Pancreas (tissue), 10 donors: ENCODE measurements around the gene DLGAP4. TPM values are rescaled to one million over a fixed set of nuclear protein-coding genes. Genes with fewer than 3 reads are reported as not detected.

ENCODE experiments used
- ATAC-seq, 4 donors: fragments of 200-7000 bp; cut with Tn5 transposase; one replicate each; pipeline versions ENCODE4 v1.8.0 to v1.9.1; 2020; ENCODE audit warnings: mild to moderate bottlenecking in 4 of 4, moderate library complexity in 4 of 4
- DNase-seq, 6 donors: peaks; one replicate each; pipeline ENCODE4 v3.0.0-alpha.2; 2020
- FAIRE-seq: peaks from 2 replicates; lab custom pipeline; 2012; peaks lifted over from hg19 to GRCh38; lab: Jason Lieb, UNC
- H3K27ac ChIP-seq, 4 donors: fragments of 200-600 bp; sonication (generic); 1 replicate in 3 of 4; 2 replicates in 1 of 4; pipeline versions ENCODE4 v1.5.0 to v1.8.0; 2020
- H3K27me3 ChIP-seq, 4 donors: fragments of 200-600 bp; one replicate each; pipeline ENCODE4 v1.8.0; 2021
- H3K36me3 ChIP-seq, 3 donors: fragments of 200-600 bp; sonication (generic) in 1 of 3; one replicate each; pipeline versions ENCODE4 v1.5.0 to v1.8.0; 2020 to 2021
- H3K4me1 ChIP-seq, 3 donors: fragments of 200-600 bp; one replicate each; pipeline ENCODE4 v1.8.0; 2021
- H3K4me3 ChIP-seq, 4 donors: fragments of 200-600 bp; sonication (generic) in 2 of 4; one replicate each; pipeline versions ENCODE4 v1.5.0 to v1.8.0; 2020 to 2021
- H3K9me3 ChIP-seq, 4 donors: fragments of 200-600 bp; one replicate each; pipeline ENCODE4 v1.8.0; 2021
- CTCF ChIP-seq, 4 donors: fragments of 200-600 bp; sonication (generic) in 3 of 4; IDR thresholded peaks; one replicate each; pipeline versions ENCODE4 v1.5.0 to v1.8.0; 2021; ENCODE audit warnings: antibody characterized with exemption in 4 of 4
- WGBS, 2 donors: extraction: QIAGEN DNeasy Blood & Tissue Kit; methylation state at CpG; one replicate each; pipeline ENCODE4 v1.1.7; 2013; 5-methylcytosine and 5-hydroxymethylcytosine counted together
- intact Hi-C, 3 donors: fragments of 100-400 bp; cut with DNase I; formaldehyde crosslinking; loops; one replicate each; pipeline versions ENCODE4 v1.11.1 to v1.14.2; 2022
- polyA plus RNA-seq, 2 donors: library from polyadenylated mRNA; stranded (reverse); fragments of 200-250 nt; gene quantifications; one replicate each; pipeline ENCODE4 v1.2.3, GENCODE V29; 2013
- total RNA-seq, 6 donors: library from RNA; stranded (reverse); fragmentation: NEBNext Ultra II Directional in 4 of 6; extraction: Animal tissue kit (Norgen Biotek cat#: 25700) in 4 of 6; gene quantifications; one replicate each; pipeline versions ENCODE4 v1.2.1 to v1.2.4, GENCODE V29; 2021 to 2023
- donor health status: healthy with polysubstance abuse.
- donor health status: DM: no; HTN: no; CAD: no; lungs with moderate emphysema.
- donor health status: DM: no; HTN: no; CAD: no.
- donor health status: control.
- donor health status: control.
- donor health status: Bipolar disorder and iron deficiency.
- donor health status: DM: yes; HTN: yes; CAD: no.
- donor health status: DM: no; HTN: no; CAD: no.
- donor health status: DM: no; HTN: no; CAD: no.
- donor health status: DM: yes; HTN: yes; CAD: no.

Gene DLGAP4
- total and polyA plus RNA-seq, 8 donors = 28.6 to 49.5 (median 42.6) TPM

- ATAC-seq (no peak), FAIRE-seq (no peak), DNase-seq (peak in 1 of 6 donors; percentile 25)
- H3K27ac ChIP-seq = no peak overlapping the region
- WGBS, 2 donors = 87 to 89% methylated on average over 9 of the region's 9 CpGs
- no peaks in the 10 kb centered on the region for H3K4me1 ChIP-seq
- intact Hi-C loops = no loop called here
- no peaks in the 10 kb centered on the region for H3K36me3 ChIP-seq
- no peaks in the 10 kb centered on the region for H3K27me3 ChIP-seq
- no peaks in the 10 kb centered on the region for H3K9me3 ChIP-seq
- no peak overlapping the region for H3K4me3 ChIP-seq
- TF ChIP-seq CTCF (IDR thresholded peaks at IDR 0.05) = no peak
These were observed 243.4 kb downstream of the DLGAP4 start for GRCh38 chr20:36549628-36549941.

GRCh38 chr20:36549942-36550789 lies 244.0 kb downstream of the DLGAP4 start:
- Histone ChIP-seq H3K36me3 (no peaks in the 10 kb centered on the region), H3K4me1 (no peaks in the 10 kb centered on the region), H3K9me3 (no peaks in the 10 kb centered on the region), H3K27ac (no peak overlapping the region), H3K4me3 (no peak overlapping the region), H3K27me3 (no peaks in the 10 kb centered on the region)
- ATAC-seq (peak in 2 of 4 donors; percentile 11 to 17), DNase-seq (peak in 1 of 6 donors; percentile 49), FAIRE-seq (no peak)
- intact Hi-C loops = no loop called here
- no peak for TF ChIP-seq CTCF (IDR thresholded peaks at IDR 0.05)
- 81 to 85% methylated on average over 15 to 16 of the region's 16 CpGs for WGBS, 2 donors

GRCh38 chr20:36550790-36551299 lies 244.7 kb downstream of the DLGAP4 start:
- H3K27ac ChIP-seq = no peak overlapping the region
- H3K9me3 ChIP-seq = no peaks in the 10 kb centered on the region
- TF ChIP-seq CTCF (IDR thresholded peaks at IDR 0.05) = no peak
- H3K27me3 ChIP-seq = no peaks in the 10 kb centered on the region
- no peaks in the 10 kb centered on the region for H3K4me1 ChIP-seq
- WGBS, 2 donors = 73% methylated on average over 14 to 15 of the region's 15 CpGs
- peak in 1 of 4 donors; percentile 25 for ATAC-seq
- no peaks in the 10 kb centered on the region for H3K36me3 ChIP-seq
- DNase-seq = peak in 1 of 6 donors; percentile 42
- no peak overlapping the region for H3K4me3 ChIP-seq
- intact Hi-C loops = no loop called here
- no peak for FAIRE-seq

GRCh38 chr20:36555248-36555647 lies 249.1 kb downstream of the DLGAP4 start:
- TF ChIP-seq CTCF (IDR thresholded peaks at IDR 0.05) = no peak
- no peak for FAIRE-seq
- no peak for ATAC-seq
- H3K27me3 ChIP-seq = no peaks in the 10 kb centered on the region
- DNase-seq = no peak
- H3K9me3 ChIP-seq = no peaks in the 10 kb centered on the region
- intact Hi-C loops = no loop called here
- no peak overlapping the region for H3K27ac ChIP-seq
- H3K4me1 ChIP-seq = no peaks in the 10 kb centered on the region
- no peaks in the 10 kb centered on the region for H3K36me3 ChIP-seq
- WGBS, 2 donors = 91 to 96% methylated on average over 2 of the region's 2 CpGs
- no peak overlapping the region for H3K4me3 ChIP-seq

GRCh38 chr20:36562724-36563123 lies 256.6 kb downstream of the DLGAP4 start:
- ATAC-seq (no peak), FAIRE-seq (no peak), DNase-seq (no peak)
- intact Hi-C loops = no loop called here
- H3K4me1 ChIP-seq = no peaks in the 10 kb centered on the region
- H3K9me3 ChIP-seq = no peaks in the 10 kb centered on the region
- TF ChIP-seq CTCF (IDR thresholded peaks at IDR 0.05) = no peak
- H3K4me3 ChIP-seq = no peak overlapping the region
- no peaks in the 10 kb centered on the region for H3K27me3 ChIP-seq
- H3K27ac ChIP-seq = no peak overlapping the region
- 69 to 72% methylated on average over 2 of the region's 2 CpGs for WGBS, 2 donors
- no peaks in the 10 kb centered on the region for H3K36me3 ChIP-seq
